H1 (cell line): Measurements from ENCODE around the gene UBXN11. TPM values are rescaled to one million over a fixed set of nuclear protein-coding genes. Genes with fewer than 3 reads are reported as not detected.

ENCODE experiments used
- CTCF ChIA-PET: fragments of 300-600 bp; sonication (Branson Sonifier 250); formaldehyde crosslinking; loops from one replicate; lab custom pipeline; 2021; ENCODE audit not compliant: partially characterized antibody; lab: Charles Lee
- POLR2A ChIA-PET: fragments of 300-600 bp; sonication (Branson Sonifier 250); formaldehyde crosslinking; loops from one replicate; lab custom pipeline; 2021; ENCODE audit warnings: inconsistent platforms; ENCODE audit not compliant: partially characterized antibody; lab: Charles Lee
- DNase-seq, 2 experiments: peaks; one replicate each; pipeline versions ENCODE4 v3.0.0 to v3.0.0-alpha.2; 2010 to 2022; ENCODE audit warnings: low spot score in 2 of 2, low read depth in 1 of 2, mixed read lengths in 1 of 2
- FAIRE-seq: peaks from 2 replicates; lab custom pipeline; 2011; peaks lifted over from hg19 to GRCh38; lab: Jason Lieb, UNC
- H2AFZ ChIP-seq: 2 replicates; pipeline ENCODE4 v1.8.1; 2012; ENCODE audit warnings: low read length, inconsistent platforms
- H2AK5ac ChIP-seq: 2 replicates; pipeline ENCODE4 v1.6.1; 2013; ENCODE audit warnings: low read depth, low read length
- H2BK120ac ChIP-seq: replicated peaks from 2 replicates; pipeline ENCODE3; 2013; ENCODE audit warnings: low read depth, low read length, inconsistent platforms
- H2BK12ac ChIP-seq: 2 replicates; pipeline ENCODE4 v1.6.1; 2013; ENCODE audit warnings: low read depth, low read length
- H2BK15ac ChIP-seq: 2 replicates; pipeline ENCODE4 v1.6.1; 2013; ENCODE audit warnings: low read length
- H2BK20ac ChIP-seq: 2 replicates; pipeline ENCODE4 v1.6.1; 2013; ENCODE audit warnings: low read length
- H2BK5ac ChIP-seq: 2 replicates; pipeline ENCODE4 v1.6.1; 2013; ENCODE audit warnings: low read depth, low read length
- H3K14ac ChIP-seq: 2 replicates; pipeline ENCODE4 v1.6.1; 2013; ENCODE audit warnings: inconsistent platforms; ENCODE audit not compliant: insufficient read length
- H3K18ac ChIP-seq: 2 replicates; pipeline ENCODE4 v1.6.1; 2013; ENCODE audit warnings: low read length; ENCODE audit errors: extremely low read depth
- H3K23ac ChIP-seq: 2 replicates; pipeline ENCODE4 v1.6.1; 2013; ENCODE audit warnings: inconsistent platforms; ENCODE audit not compliant: insufficient read length
- H3K23me2 ChIP-seq: 2 replicates; pipeline ENCODE4 v1.6.1; 2013; ENCODE audit warnings: low read depth, low read length
- H3K27ac ChIP-seq: 2 replicates; pipeline ENCODE4 v1.6.1; 2011; ENCODE audit warnings: low read depth, low read length, inconsistent platforms
- H3K27me3 ChIP-seq, 4 experiments: replicated peaks in 1 of 4; 1 replicate in 1 of 4; 2 replicates in 3 of 4; pipeline versions ENCODE4 v1.6.1 to v1.8.1; 2011 to 2013; ENCODE audit warnings: low read length in 3 of 4, mild to moderate bottlenecking in 3 of 4, inconsistent platforms in 2 of 4, mixed read lengths in 2 of 4, moderate library complexity in 1 of 4; ENCODE audit not compliant: control insufficient read depth in 3 of 4, insufficient read depth in 3 of 4; ENCODE audit errors: extremely low read depth in 1 of 4
- H3K36me3 ChIP-seq, 4 experiments: 2 replicates each; pipeline versions ENCODE4 v1.6.1 to v1.8.1; 2011 to 2013; ENCODE audit warnings: mild to moderate bottlenecking in 4 of 4, low read length in 3 of 4, moderate library complexity in 2 of 4, control low read depth in 1 of 4, inconsistent platforms in 1 of 4; ENCODE audit not compliant: insufficient read depth in 4 of 4, control insufficient read depth in 2 of 4
- H3K4ac ChIP-seq: replicated peaks from 2 replicates; pipeline ENCODE3; 2013; ENCODE audit warnings: low read length, low read depth, mixed read lengths, inconsistent platforms; ENCODE audit not compliant: insufficient read length
- H3K4me1 ChIP-seq, 4 experiments: replicated peaks in 1 of 4; 1 replicate in 1 of 4; 2 replicates in 3 of 4; pipeline versions ENCODE4 v1.6.1 to v1.8.1; 2011 to 2013; ENCODE audit warnings: low read length in 3 of 4, inconsistent platforms in 2 of 4, mixed read lengths in 1 of 4; ENCODE audit not compliant: insufficient read depth in 4 of 4, control insufficient read depth in 3 of 4
- H3K4me2 ChIP-seq, 2 experiments: 2 replicates each; pipeline versions ENCODE4 v1.6.1 to v1.8.1; 2011 to 2013; ENCODE audit warnings: low read depth in 2 of 2, low read length in 2 of 2, control low read depth in 1 of 2, inconsistent platforms in 1 of 2, mild to moderate bottlenecking in 1 of 2; ENCODE audit not compliant: insufficient read depth in 1 of 2
- H3K4me3 ChIP-seq, 4 experiments: fragments of 200-600, 300-600 bp in 1 of 4; sonication (generic), shearing (Covaris generic), sonication (Bioruptor Twin) in 1 of 4; 2 replicates each; pipeline versions ENCODE4 v1.5.1 to v1.8.1; 2011 to 2016; ENCODE audit warnings: low read length in 4 of 4, low read depth in 3 of 4, control low read depth in 2 of 4, inconsistent platforms in 2 of 4, mild to moderate bottlenecking in 2 of 4, mixed read lengths in 1 of 4, moderate library complexity in 1 of 4; ENCODE audit not compliant: insufficient read depth in 2 of 4; ENCODE audit errors: extremely low read depth in 1 of 4
- H3K56ac ChIP-seq: replicated peaks from 2 replicates; pipeline ENCODE3; 2013; ENCODE audit warnings: low read depth, mild to moderate bottlenecking, mixed read lengths, low read length, inconsistent platforms; ENCODE audit not compliant: insufficient read length
- H3K79me1 ChIP-seq: 2 replicates; pipeline ENCODE4 v1.6.1; 2013; ENCODE audit warnings: low read depth, low read length, control low read depth
- H3K79me2 ChIP-seq, 2 experiments: 2 replicates each; pipeline versions ENCODE4 v1.6.1 to v1.8.1; 2012 to 2013; ENCODE audit warnings: low read length in 2 of 2, mild to moderate bottlenecking in 2 of 2, inconsistent platforms in 1 of 2; ENCODE audit not compliant: insufficient read depth in 2 of 2, control insufficient read depth in 1 of 2
- H3K9ac ChIP-seq, 4 experiments: replicated peaks in 1 of 4; 1 replicate in 1 of 4; 2 replicates in 3 of 4; pipeline versions ENCODE4 v1.6.1 to v1.8.1; 2011 to 2013; ENCODE audit warnings: low read depth in 3 of 4, low read length in 3 of 4, control low read depth in 2 of 4, mild to moderate bottlenecking in 2 of 4, moderate library complexity in 2 of 4, inconsistent platforms in 1 of 4; ENCODE audit errors: extremely low read depth in 1 of 4
- H3K9me3 ChIP-seq, 2 experiments: 2 replicates each; pipeline versions ENCODE4 v1.6.1 to v1.8.1; 2012 to 2013; ENCODE audit warnings: mild to moderate bottlenecking in 2 of 2, moderate library complexity in 2 of 2, control low read depth in 1 of 2, inconsistent platforms in 1 of 2, low read depth in 1 of 2, low read length in 1 of 2, mixed read lengths in 1 of 2; ENCODE audit not compliant: insufficient read depth in 2 of 2
- H4K20me1 ChIP-seq, 2 experiments: replicated peaks in 1 of 2; 2 replicates each; pipeline versions ENCODE3 to v1.8.1; 2011 to 2013; ENCODE audit warnings: inconsistent platforms in 2 of 2, low read length in 2 of 2, mild to moderate bottlenecking in 1 of 2; ENCODE audit not compliant: insufficient read depth in 2 of 2, control insufficient read depth in 1 of 2
- H4K5ac ChIP-seq: 2 replicates; pipeline ENCODE4 v1.6.1; 2013; ENCODE audit warnings: low read length, low read depth, mixed read lengths, inconsistent platforms; ENCODE audit not compliant: insufficient read length
- H4K8ac ChIP-seq: 2 replicates; pipeline ENCODE4 v1.8.0; 2013; ENCODE audit warnings: mild to moderate bottlenecking, moderate library complexity, low read length, inconsistent platforms; ENCODE audit not compliant: insufficient read depth; ENCODE audit errors: extremely low read depth
- H4K91ac ChIP-seq: replicated peaks from 2 replicates; pipeline ENCODE3; 2013; ENCODE audit warnings: low read length, mixed read lengths, inconsistent platforms; ENCODE audit not compliant: insufficient read length
- ATF2 ChIP-seq: IDR thresholded peaks from 2 replicates; pipeline ENCODE4 v1.6.1; 2012; ENCODE audit warnings: low read length, inconsistent platforms
- CBX8 ChIP-seq: fragments of 300-800, 300-1000 bp; sonication (generic); IDR thresholded peaks from 2 replicates; pipeline ENCODE4 v1.7.1; 2016; ENCODE audit warnings: low read depth, low read length, borderline replicate concordance
- KDM1A ChIP-seq: fragments of 200-600, 300-600 bp; sonication (generic); IDR thresholded peaks from 2 replicates; pipeline ENCODE4 v1.7.1; 2016; ENCODE audit warnings: mild to moderate bottlenecking, low read length, borderline replicate concordance
- TBP ChIP-seq: IDR thresholded peaks from 2 replicates; pipeline ENCODE4 v1.6.1; 2011; ENCODE audit warnings: low read depth, low read length, improper control_type of control experiment
- ZNF274 ChIP-seq: IDR thresholded peaks from 2 replicates; pipeline ENCODE4 v1.7.0; 2012; ENCODE audit warnings: low read length, borderline replicate concordance; ENCODE audit errors: extremely low read depth
- whole genome bisulfite sequencing, 2 experiments: shearing (Covaris generic) in 1 of 2; methylation state at CpG; one replicate each; pipeline versions ENCODE4 v1.1.6 to v1.1.7; 2013 to 2015; ENCODE audit warnings: low lambda C conversion rate in 2 of 2, mixed read lengths in 2 of 2, inconsistent platforms in 1 of 2, low coverage in 1 of 2, missing lambda C conversion rate in 1 of 2; ENCODE audit not compliant: insufficient replicate concordance in 2 of 2, insufficient coverage in 1 of 2, insufficient read length in 1 of 2; ENCODE audit errors: extremely low coverage in 1 of 2, missing lambda C conversion rate in 1 of 2; 5-methylcytosine and 5-hydroxymethylcytosine counted together
- polyA plus RNA-seq, 7 experiments: library from polyadenylated mRNA; depleted of rRNA in 3 of 7; stranded (reverse) in 5 of 7; unstranded in 2 of 7; fragments of >200 nt in 5 of 7; fragments of 200-250 nt in 2 of 7; gene quantifications; 1 replicate in 5 of 7; 2 replicates in 1 of 7; 4 replicates in 1 of 7; pipeline versions ENCODE4 v1.2.1 to v1.2.3, GENCODE V29; 2011 to 2013; ENCODE audit warnings: missing spikeins in 2 of 7, mixed read lengths in 2 of 7
- total RNA-seq: library from RNA; stranded (reverse); fragmentation: NEBNext Ultra II Directional; extraction: Animal tissue kit (Norgen Biotek cat#: 25700); gene quantifications from 2 replicates; pipeline ENCODE4 v1.2.1, GENCODE V29; 2021

UBXN11 gene
- total and polyA plus RNA-seq, 2 of the 8 experiments (the other 6 are each of a cell fraction or from before 2014, with no cell fraction given), result 6.3 to 10.4 TPM

- Histone ChIP-seq H3K14ac (no peak overlapping the region), H4K91ac (no peak overlapping the region), H3K4me1 (peaks cover 4 to 16% (median 8%) of the 10 kb centered on the region in 4 experiments), H2AK5ac (no peak overlapping the region), H2BK120ac (no peak overlapping the region), H3K9ac (no peak overlapping the region), H4K8ac (no peak overlapping the region), H3K27ac (no peak overlapping the region), H2BK15ac (no peak overlapping the region), H3K18ac (no peak overlapping the region), H2AFZ (no peak overlapping the region), H3K36me3 (peaks cover 0 to 3% (median 1%) of the 10 kb centered on the region in 4 experiments; a peak in 2 of 8 replicates), H3K27me3 (no peaks in the 10 kb centered on the region), H3K23ac (no peak overlapping the region), H3K23me2 (no peaks in the 10 kb centered on the region), H4K5ac (no peak overlapping the region), H3K4ac (no peak overlapping the region), H3K79me1 (no peaks in the 10 kb centered on the region), H3K4me3 (no peak overlapping the region), H3K9me3 (no peaks in the 10 kb centered on the region), H3K4me2 (no peak overlapping the region), H2BK20ac (no peak overlapping the region), H2BK5ac (no peak overlapping the region), H2BK12ac (no peak overlapping the region), H4K20me1 (no peaks in the 10 kb centered on the region), H3K56ac (no peak overlapping the region), H3K79me2 (no peaks in the 10 kb centered on the region)
- TF ChIP-seq KDM1A (no peak), ZNF274 (no peak), ATF2 (no peak), CBX8 (no peak), TBP (no peak)
- CTCF ChIA-PET, result interaction anchor here (0.8 to 57.0 kb wide), 8 partner anchors 24 to 127 kb away, joined by 3 to 1530 read pairs (median 4); partner anchors contain the start of genes CATSPER4, CEP85, SH3BGRL3 and UBXN11
- WGBS, 2 experiments, result 90% methylated on average over 2 of the region's 2 CpGs; no CpG with 5 or more reads in 1 of the 2 experiments
- DNase-seq (no peak), FAIRE-seq (no peak)
- POLR2A ChIA-PET, result interaction anchor here (0.7 to 5.0 kb wide), 13 partner anchors 10 to 155 kb away, joined by 3 to 29 read pairs (median 9); partner anchors contain the start of genes HMGN2, LIN28A, SH3BGRL3 and UBXN11
Observed at GRCh38 chr1:26317146-26317545, 10.7 kb upstream of the UBXN11 start.
